ELF-1 (cell line): ENCODE results near the gene FOLR2.
"Not testable (repeated sequence)": the region's sequence is repeated elsewhere in the genome, so short reads cannot be mapped to it uniquely, and the experiment has no call there.

Experiments
- DNase-seq: peaks from one replicate; pipeline ENCODE4 v3.0.0-alpha.2; 2016; ENCODE audit warnings: low read depth, low spot score

The FOLR2 gene

DNA sequence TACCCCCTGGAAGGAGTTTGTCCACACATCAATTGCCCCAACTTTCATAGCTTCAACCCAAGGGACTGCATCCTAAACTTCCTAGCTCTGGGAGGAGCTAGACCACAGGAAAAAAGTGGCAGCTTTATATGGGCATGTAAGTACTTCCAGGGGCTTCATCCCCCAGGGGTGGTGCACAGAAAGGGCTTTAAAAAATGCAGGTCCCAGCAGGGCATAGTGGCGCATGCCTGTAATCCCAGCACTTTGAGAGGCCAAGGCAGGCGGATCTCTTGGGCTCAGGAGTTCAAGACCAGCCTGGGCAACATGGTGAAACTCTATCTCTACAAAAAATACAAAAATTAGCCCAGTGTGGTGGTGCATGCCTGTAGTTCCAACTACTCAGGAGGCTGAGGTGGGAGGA, 9.8 kb upstream of the FOLR2 start:
- DNase-seq: not testable (repeated sequence)

DNA sequence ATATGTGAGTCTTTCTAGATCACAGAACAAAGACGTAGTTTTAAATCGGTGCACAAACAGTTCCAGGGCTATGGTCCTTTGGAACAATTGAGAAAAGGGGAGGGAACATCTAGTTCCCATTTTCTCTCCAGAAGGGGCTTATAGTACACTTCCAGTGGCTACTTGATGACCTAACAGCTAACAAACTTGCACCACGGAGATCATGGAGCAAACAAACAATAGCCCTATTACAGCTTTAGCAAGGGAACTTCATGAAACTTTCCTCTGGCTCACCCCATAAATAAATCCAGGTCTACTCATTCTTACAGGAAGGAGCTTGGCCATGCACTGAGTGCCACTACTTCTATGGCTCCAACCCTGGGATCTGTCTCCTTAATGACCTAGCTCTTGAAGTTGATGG, 8.3 kb upstream of the FOLR2 start:
- DNase-seq: no peak

DNA sequence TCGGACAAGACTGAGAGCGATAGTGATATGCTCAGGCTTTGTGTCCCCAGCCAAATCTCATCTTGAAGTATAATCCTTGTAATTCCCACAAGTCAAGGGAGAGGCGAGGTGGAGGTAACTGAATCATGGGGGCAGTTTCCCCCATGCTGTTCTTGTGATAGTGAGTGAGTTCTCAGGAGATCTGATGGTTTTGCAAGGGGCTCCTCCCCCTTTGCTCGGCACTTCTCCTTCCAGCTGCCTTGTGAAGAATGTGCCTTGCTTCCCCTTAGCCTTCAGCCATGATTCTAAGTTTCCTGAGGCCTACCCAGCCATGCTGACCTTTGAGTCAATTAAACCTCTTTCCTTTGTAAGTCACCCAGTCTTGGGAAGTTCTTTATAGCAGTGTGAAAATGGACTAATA, 7.5 kb upstream of the FOLR2 start:
- no peak for DNase-seq

- DNase-seq: no peak
Measured at GRCh38 chr11:72217841-72218240, 1.2 kb downstream of the FOLR2 start.

GRCh38 chr11:72218251-72218745, 1.7 kb downstream of the FOLR2 start:
- DNase-seq: no peak

- no peak for DNase-seq
Measured at GRCh38 chr11:72220696-72221363, 4.2 kb downstream of the FOLR2 start.

DNA sequence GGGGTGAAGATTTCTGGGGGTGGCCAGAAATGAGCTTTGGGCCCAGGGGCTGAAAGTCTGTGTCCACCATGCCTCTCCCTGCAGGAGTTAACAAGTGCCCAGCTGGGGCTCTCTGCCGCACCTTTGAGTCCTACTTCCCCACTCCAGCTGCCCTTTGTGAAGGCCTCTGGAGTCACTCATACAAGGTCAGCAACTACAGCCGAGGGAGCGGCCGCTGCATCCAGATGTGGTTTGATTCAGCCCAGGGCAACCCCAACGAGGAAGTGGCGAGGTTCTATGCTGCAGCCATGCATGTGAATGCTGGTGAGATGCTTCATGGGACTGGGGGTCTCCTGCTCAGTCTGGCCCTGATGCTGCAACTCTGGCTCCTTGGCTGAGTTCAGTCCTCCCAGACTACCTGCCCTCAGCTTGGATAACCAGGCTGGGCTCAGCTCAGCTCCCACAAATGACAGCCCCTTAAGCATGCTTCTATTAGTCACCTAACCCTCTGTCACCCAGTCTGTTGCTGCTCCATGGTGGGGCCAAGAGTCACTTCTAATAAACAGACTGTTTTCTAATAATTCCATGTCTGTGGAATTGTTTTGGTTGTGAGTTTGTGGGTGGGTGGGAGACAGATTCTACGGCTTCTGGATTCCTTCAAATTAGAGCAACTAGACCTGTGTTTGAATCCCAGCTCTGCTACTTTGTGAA, 4.9 kb downstream of the FOLR2 start:
- DNase-seq: no peak

DNA sequence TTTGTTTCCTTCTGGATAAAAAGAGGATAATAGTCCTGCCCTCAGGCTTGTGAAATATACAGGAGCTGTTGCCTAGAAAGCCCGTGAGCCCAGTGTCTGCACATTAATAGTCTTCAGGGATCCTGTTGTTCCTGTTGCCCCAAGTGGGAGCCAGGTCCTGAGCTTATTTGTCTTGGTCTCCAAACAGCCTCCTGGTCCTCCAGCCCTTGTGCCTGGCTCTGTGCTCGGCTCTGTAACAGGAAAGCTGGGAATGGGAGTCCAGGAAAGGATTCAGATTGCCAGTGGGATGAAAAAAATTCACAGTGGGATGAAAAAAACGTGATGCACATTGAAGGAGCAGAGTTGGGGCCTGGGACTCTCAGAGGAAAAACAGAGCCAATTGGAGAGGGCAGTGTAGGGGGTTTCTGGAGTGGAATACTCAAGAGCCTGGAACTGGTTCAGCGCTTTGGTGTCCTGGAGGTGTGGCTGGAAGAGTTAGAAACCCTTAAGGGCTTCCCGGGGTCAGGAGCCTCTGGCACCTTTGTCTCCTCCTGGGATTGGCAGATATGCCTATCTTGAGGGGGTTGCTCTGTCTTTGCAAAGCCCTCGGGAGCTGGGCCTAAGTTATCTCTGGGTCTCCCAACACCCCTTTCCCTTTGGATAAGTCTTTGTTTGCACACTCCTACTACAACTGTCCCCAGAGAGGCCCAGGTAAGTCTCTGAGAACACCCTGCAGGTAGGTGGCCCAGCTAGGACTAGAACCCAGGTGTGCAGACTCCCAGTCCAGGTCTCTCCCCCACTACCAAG, 5.7 kb downstream of the FOLR2 start:
- DNase-seq: peak; percentile 65

DNA sequence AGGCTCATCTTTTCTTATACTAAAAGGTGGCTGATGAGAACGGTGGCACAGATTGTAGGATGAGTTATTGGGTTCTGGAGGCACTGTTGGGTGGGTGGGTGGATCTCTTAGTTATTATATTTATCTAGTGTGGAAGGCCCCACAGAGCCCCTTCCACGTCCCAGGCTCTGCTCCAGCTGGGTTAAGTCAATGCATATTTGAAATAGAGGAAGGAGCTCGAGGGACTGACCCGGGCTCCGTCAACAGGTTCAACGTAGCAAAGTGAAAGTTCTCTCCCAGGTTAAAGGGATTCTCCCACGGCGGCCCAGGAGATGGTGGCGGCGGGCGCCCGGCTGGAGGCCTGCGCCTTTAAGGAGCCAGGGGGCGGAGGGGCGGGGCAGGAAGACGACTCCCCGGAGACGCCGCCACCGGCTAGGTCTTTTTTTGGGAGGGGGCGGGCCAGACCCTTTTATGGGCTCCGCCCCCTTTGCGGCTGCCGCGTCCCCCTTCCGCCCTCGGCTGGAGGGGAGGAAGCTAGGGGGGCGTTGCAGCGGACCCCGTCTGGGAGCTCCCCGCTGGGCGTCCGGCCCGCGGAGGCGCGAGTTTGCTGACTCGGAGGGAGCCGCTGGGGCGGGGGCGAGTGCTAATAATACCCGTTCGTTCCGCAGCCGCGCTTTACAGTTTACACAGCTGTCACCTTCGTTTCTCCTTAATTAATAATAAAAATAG, 6.5 kb downstream of the FOLR2 start:
- peak; percentile 97 for DNase-seq

GRCh38 chr11:72223615-72224563, 7.3 kb downstream of the FOLR2 start:
- peak; percentile 62 for DNase-seq

GRCh38 chr11:72224564-72225410, 8.2 kb downstream of the FOLR2 start, which contains the start of gene INPPL1:
Gene INPPL1 (plus strand): TSS chr11:72224767. CDS start chr11:72224985, 218 bp downstream.
- DNase-seq: peak; percentile 57

GRCh38 chr11:72225411-72225951, 8.9 kb downstream of the FOLR2 start:
- DNase-seq: no peak

GRCh38 chr11:72226701-72227100, 10.1 kb downstream of the FOLR2 start:
- DNase-seq: no peak

GRCh38 chr11:72227316-72228228, 11.0 kb downstream of the FOLR2 start:
- DNase-seq: peak; percentile 1

- DNase-seq: peak; percentile 67
Measured at GRCh38 chr11:72228229-72228843, 11.7 kb downstream of the FOLR2 start.

DNA sequence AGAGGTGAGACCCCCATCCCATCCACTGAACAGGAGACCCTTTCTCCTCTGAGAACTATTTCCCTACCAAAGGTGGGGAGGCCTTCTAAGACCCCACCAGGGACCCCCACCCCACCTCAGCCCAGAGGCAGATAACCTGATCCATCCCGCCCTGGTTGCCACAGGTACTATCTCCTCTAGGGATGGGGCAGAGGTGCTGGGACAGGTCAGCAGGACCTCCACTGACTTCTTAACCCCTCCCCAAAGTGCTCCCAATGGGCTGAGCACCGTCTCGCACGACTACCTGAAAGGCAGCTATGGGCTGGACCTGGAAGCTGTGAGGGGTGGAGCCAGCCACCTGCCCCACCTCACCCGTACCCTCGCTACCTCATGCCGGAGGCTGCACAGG, 12.2 kb downstream of the FOLR2 start:
- no peak for DNase-seq

- DNase-seq: no peak
Measured at GRCh38 chr11:72229336-72229924, 12.8 kb downstream of the FOLR2 start.
